Liver (tissue), 3 donors: Measurements from ENCODE around the gene FRS2.

ENCODE experiments used
- RAD21 ChIP-seq, 2 donors: IDR thresholded peaks; 2 replicates each; pipeline ENCODE4 v1.6.1; 2016; ENCODE audit warnings: antibody characterized with exemption in 2 of 2, mild to moderate bottlenecking in 2 of 2
- TF ChIP-seq, protein P1 (sequence below): fragments of 150-350 bp; IDR thresholded peaks from 2 replicates; pipeline ENCODE4 v1.5.1; 2017; ENCODE audit warnings: improper control_type of control experiment, low read depth, low read length; ENCODE audit not compliant: missing input control
- donor health status: healthy.
- donor health status: healthy.

DNA sequence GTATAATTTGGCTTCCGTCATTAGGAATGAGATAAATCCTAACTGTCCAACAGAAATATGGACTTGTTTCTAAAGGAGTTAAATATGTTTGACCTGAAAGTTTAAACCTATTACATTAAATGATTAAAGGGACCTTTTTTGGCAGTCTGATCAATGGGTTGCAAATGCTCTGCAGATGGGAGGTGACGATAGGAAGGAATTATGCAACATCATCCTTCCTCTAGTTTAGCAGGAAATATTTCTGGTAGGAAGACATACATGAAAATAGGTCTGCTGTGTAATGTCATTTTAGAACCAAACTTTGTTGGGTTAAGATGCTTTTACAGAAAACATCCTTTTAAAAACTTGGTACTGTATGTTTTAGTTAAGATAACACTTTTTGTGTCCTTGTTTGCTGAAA lies 137.9 kb downstream of the FRS2 start:
- no peak for TF ChIP-seq RAD21 (IDR thresholded peaks at IDR 0.05)
- TF ChIP-seq, protein P1, sequence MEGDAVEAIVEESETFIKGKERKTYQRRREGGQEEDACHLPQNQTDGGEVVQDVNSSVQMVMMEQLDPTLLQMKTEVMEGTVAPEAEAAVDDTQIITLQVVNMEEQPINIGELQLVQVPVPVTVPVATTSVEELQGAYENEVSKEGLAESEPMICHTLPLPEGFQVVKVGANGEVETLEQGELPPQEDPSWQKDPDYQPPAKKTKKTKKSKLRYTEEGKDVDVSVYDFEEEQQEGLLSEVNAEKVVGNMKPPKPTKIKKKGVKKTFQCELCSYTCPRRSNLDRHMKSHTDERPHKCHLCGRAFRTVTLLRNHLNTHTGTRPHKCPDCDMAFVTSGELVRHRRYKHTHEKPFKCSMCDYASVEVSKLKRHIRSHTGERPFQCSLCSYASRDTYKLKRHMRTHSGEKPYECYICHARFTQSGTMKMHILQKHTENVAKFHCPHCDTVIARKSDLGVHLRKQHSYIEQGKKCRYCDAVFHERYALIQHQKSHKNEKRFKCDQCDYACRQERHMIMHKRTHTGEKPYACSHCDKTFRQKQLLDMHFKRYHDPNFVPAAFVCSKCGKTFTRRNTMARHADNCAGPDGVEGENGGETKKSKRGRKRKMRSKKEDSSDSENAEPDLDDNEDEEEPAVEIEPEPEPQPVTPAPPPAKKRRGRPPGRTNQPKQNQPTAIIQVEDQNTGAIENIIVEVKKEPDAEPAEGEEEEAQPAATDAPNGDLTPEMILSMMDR, result no peak
